Activated CD4-positive, alpha-beta T cell treated with anti-CD3 and anti-CD28 coated beads for 24 hours (primary cell): Measurements from ENCODE around the gene RASGEF1C.
"Not testable (repeated sequence)": the region's sequence is repeated elsewhere in the genome, so short reads cannot be mapped to it uniquely, and the experiment has no call there.

Experiments
- DNase-seq, 2 donors: peaks; one replicate each; pipeline ENCODE4 v3.0.0-alpha.2; 2020; ENCODE audit warnings: low read depth in 2 of 2

Gene RASGEF1C

DNA sequence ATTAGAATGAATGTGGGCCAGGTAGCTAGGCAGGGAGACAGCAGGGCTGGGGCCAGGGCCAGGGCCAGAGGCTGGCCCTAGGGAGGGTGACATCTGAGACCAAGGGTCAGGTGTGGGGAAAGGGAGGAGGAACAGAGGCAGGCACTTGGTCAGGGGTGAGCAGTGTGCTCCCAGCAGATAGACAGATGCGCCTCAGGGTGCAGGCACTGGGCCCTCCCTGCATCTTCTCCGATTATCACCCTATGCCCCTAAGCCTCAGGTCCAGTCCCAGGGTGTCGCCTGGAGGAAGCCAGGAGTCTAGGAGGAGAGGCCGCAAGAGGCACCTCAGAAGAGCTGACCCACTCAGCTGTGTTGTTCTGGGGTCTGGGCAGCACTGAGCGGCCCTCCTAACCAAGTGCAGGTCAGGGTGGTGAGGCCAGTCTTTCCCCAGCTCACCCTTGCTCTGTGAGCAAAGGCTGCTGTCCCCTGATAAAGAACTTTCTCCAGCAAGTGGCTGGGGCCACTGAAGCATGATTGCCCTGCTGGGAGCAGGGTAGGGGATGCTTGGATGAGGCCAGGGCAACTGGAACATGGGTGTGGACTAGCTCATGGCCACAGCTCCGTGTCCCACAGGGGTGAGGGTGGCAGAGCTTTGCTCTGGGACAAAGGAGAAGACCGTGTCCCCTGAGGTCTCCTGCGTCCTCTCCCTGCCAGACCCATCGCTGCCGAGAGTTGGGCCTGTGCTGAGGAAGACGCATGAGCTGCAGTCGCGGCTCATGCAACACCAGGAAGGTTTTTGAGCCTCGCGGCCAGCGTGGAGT is 2.1 kb upstream of the RASGEF1C start:
- no peak for DNase-seq

- not testable (repeated sequence) for DNase-seq
Measured at GRCh38 chr5:180210077-180210476, 1.1 kb upstream of the RASGEF1C start.

GRCh38 chr5:180208435-180209081 is 453 bp downstream of the RASGEF1C start:
- DNase-seq = no peak

DNA sequence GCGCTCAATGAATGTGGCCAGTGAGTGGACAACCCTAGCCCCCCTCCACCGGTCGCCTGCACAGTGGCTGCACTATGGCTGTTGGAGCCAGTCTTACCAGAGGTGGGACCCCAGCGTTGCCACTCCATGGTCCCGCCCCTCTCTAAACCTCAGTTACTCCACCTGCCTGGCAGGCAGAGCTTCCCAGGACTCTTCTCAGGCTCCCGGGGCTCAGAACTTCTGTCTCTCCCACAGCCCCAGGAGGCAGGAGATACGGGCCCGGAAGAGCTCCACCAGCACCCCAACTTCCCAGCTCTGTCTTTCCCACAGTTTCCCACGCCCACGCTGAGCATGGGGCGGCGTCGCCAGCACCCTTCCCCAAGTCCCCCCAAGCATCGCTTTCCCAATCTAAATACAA is 975 bp downstream of the RASGEF1C start:
- no peak for DNase-seq

GRCh38 chr5:180207593-180207992 is 1.4 kb downstream of the RASGEF1C start:
- DNase-seq = no peak

DNA sequence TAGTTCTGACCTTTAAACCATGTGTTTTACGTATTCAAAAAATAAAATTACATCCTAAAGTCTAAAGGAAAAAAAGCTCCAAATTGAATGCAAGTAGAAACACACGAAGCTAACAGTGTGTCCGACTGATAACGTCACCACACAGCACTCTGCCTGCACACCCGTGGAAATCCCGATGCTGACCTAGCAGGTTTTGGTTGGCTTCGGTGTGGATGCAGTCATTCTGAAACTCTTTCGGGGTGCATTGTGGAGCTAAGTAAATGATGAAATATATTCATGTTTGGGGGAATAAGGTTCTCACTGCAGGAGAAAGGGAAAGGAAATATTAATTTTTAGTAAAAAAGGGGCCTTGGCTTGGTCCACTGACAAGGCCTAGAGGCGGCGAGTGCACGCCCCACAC is 2.0 kb downstream of the RASGEF1C start:
- DNase-seq = no peak

- DNase-seq = no peak
Measured at GRCh38 chr5:180205916-180206315, 3.1 kb downstream of the RASGEF1C start.

- DNase-seq = no peak
Measured at GRCh38 chr5:180204276-180204819, 4.7 kb downstream of the RASGEF1C start.

GRCh38 chr5:180202939-180203573 is 6.0 kb downstream of the RASGEF1C start:
- DNase-seq = no peak

- no peak for DNase-seq
Measured at GRCh38 chr5:180201051-180201987, 7.7 kb downstream of the RASGEF1C start.

DNA sequence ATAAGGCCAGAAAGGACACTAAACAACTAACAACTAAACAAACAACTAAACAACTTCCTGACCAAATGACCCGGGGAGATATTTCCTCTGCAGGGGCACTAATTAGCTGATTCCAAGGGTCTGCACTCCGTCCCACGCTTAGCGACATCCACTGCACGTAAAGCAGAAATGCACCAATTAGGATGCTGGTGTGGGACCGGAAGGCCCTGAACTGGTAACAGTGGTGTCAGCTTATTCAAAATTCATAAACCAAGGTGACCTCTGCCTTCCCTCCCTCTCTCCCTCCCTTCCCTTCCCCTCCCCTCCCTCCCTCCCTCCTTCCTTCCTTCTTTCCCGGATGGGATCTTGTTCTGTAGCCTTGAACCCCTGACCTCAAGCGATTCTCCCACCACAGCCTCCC is 9.6 kb downstream of the RASGEF1C start:
- DNase-seq = no peak

DNA sequence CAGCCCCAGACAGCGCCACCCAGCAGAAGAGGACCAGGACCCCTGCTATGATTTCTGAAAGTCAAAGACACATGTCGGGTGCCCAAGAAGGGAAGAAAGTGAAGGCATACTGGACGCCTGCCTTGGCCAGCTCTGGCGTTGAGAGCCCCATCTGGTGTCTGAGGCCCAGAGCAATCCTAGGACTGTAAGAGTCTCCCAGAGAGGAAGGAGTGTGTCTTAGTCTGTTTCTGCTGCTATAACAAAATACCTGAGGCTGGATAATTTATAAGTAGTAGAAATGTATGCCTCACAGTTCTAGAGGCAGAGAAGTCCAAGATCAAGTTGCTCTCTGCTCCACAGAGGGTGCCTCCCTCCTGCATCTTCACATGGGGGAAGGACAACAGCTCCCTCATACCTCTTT is 10.8 kb downstream of the RASGEF1C start:
- no peak for DNase-seq

- no peak for DNase-seq
Measured at GRCh38 chr5:180197016-180197702, 11.9 kb downstream of the RASGEF1C start.

GRCh38 chr5:180194410-180195345 is 14.3 kb downstream of the RASGEF1C start:
- no peak for DNase-seq

GRCh38 chr5:180193749-180194375 is 15.1 kb downstream of the RASGEF1C start:
- DNase-seq = no peak

GRCh38 chr5:180191716-180192115 is 17.3 kb downstream of the RASGEF1C start:
- no peak for DNase-seq

- no peak for DNase-seq
Measured at GRCh38 chr5:180187767-180188166, 21.2 kb downstream of the RASGEF1C start.

DNA sequence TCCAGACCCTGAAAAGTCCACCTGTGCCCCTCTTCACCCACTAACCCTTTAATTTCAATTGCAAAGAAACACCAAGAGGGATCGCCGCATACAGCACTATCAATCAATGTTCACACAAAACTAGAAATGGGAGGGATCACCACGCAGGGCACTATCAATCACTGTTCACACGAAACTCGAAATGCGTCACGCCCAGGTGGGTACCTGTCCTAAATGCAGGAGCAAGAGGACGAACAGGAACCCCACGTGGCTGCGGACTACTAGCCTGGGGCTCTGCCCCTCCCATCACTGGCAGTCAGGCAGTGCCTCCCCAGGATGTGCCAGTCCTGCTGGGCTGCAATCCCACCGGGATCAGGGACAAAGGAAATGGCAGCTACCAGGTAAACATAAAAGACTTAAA is 28.2 kb downstream of the RASGEF1C start:
- no peak for DNase-seq

DNA sequence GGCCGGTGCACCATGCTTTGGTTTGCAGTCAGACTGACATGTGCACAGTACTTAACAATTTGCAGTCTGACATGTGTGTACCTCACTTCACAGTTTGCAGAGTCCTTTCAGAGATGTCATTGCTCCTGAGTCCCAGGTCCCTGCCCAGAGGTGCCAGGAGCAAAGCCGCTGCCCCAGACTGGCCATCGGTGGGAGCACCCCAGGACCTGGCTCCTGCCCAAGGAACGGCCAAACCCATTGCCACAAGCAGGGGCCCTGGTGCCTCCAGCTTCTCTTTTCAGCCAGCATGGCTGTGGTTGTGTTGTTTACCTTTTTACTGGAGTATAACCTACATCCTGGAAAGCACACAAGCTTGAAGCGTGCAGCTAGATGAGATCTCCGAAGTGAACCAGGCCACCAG is 28.6 kb downstream of the RASGEF1C start:
- no peak for DNase-seq
